Tibial artery (tissue), 4 donors: ENCODE measurements around the gene IL1RAP.

Source experiments
- DNase-seq, 2 donors: peaks; one replicate each; pipeline ENCODE4 v3.0.0-alpha.2; 2019
- H3K27ac ChIP-seq, 2 donors: fragments of 200-600 bp; sonication (generic) in 1 of 2; 1 replicate in 1 of 2; 2 replicates in 1 of 2; pipeline ENCODE4 v1.5.1; 2018 to 2019; ENCODE audit warnings: mild to moderate bottlenecking in 1 of 2
- H3K27me3 ChIP-seq, 2 donors: fragments of 200-600 bp; sonication (generic) in 1 of 2; one replicate each; pipeline versions ENCODE4 v1.5.1 to v1.6.0; 2016 to 2019
- H3K36me3 ChIP-seq, 3 donors: fragments of 200-600 bp; sonication (generic) in 2 of 3; one replicate each; pipeline ENCODE4 v1.5.1; 2016 to 2019; ENCODE audit warnings: mild to moderate bottlenecking in 2 of 3
- H3K4me1 ChIP-seq, 4 donors: fragments of 200-600 bp; sonication (generic) in 2 of 4; 1 replicate in 3 of 4; 2 replicates in 1 of 4; pipeline ENCODE4 v1.5.1; 2016 to 2019
- H3K4me3 ChIP-seq, 2 donors: fragments of 200-600 bp; sonication (generic) in 1 of 2; 1 replicate in 1 of 2; 2 replicates in 1 of 2; pipeline ENCODE4 v1.5.1; 2018 to 2019; ENCODE audit warnings: mild to moderate bottlenecking in 2 of 2
- H3K9me3 ChIP-seq, 3 donors: fragments of 200-600 bp; sonication (generic) in 1 of 3; one replicate each; pipeline ENCODE4 v1.5.1; 2016 to 2019
- intact Hi-C: fragments of 100-400 bp; cut with DNase I; formaldehyde crosslinking; loops from one replicate; pipeline ENCODE4 v1.15.0; 2023; ENCODE audit warnings: low total_unique reads
- TF ChIP-seq, protein P1 (sequence below), 2 experiments: fragments of 200-600 bp in 1 of 2; fragments of 450-650 bp in 1 of 2; IDR thresholded peaks; one replicate each; pipeline ENCODE4 v1.5.1; 2017 to 2019; ENCODE audit warnings: antibody characterized with exemption in 2 of 2, mild to moderate bottlenecking in 1 of 2, moderate library complexity in 1 of 2

Gene IL1RAP

DNA sequence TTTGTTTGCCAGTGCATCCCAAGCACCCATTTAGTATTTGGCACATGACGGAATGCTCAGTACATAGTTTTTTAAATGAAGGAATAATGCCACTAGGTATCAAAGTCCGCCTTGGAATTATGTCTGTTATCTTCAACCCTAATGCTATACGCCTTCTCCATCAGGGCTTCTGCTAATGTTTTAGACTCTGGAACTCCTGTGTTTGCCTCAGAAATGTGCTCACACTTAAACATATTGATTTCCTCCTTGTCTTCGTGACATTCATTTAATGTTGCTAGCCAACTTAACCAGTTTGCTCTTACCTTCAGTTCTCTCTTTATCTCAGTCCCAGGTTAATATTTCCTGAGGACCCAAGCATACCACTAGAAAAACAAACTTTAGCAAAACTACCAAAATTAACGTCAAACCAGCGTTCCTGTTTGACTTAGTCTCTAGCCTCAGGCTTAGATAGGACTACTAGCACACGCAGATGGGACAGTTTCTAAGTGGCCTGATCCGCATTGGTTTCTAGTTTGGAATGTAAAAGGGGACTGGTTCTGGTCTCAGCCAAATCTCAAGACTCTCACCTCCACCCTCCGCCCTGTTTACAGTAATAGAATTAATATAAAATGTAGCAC is 81.4 kb downstream of the IL1RAP start:
- TF ChIP-seq, protein P1, sequence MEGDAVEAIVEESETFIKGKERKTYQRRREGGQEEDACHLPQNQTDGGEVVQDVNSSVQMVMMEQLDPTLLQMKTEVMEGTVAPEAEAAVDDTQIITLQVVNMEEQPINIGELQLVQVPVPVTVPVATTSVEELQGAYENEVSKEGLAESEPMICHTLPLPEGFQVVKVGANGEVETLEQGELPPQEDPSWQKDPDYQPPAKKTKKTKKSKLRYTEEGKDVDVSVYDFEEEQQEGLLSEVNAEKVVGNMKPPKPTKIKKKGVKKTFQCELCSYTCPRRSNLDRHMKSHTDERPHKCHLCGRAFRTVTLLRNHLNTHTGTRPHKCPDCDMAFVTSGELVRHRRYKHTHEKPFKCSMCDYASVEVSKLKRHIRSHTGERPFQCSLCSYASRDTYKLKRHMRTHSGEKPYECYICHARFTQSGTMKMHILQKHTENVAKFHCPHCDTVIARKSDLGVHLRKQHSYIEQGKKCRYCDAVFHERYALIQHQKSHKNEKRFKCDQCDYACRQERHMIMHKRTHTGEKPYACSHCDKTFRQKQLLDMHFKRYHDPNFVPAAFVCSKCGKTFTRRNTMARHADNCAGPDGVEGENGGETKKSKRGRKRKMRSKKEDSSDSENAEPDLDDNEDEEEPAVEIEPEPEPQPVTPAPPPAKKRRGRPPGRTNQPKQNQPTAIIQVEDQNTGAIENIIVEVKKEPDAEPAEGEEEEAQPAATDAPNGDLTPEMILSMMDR (IDR thresholded peaks at IDR 0.05): no peak
- H3K4me3 ChIP-seq: no peak overlapping the region
- no peak overlapping the region for H3K27ac ChIP-seq
- intact Hi-C loops: no loop called here
- H3K4me1 ChIP-seq: no peaks in the 10 kb centered on the region
- no peak for DNase-seq
- H3K27me3 ChIP-seq: no peaks in the 10 kb centered on the region
- no peaks in the 10 kb centered on the region for H3K9me3 ChIP-seq
- H3K36me3 ChIP-seq: no peaks in the 10 kb centered on the region

DNA sequence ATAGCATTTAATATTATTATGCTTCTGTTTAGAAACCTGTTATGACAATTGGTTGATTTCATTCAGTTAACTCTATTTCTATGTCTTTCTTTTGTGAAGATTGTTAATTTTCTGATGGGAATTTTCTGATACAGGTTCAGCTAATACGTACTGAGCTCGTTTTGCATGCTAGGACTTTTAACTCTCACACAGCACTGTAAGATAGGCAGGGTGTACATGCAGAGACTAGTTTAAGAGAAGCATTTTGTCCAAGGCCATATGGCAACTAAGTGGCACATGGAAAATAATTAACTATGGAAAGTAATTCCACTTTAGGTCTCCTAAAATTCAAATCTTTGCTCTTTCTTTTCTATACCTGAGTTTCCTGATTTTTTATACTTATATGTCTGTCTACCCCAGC is 81.9 kb downstream of the IL1RAP start:
- Histone ChIP-seq H3K36me3 (no peaks in the 10 kb centered on the region), H3K27me3 (no peaks in the 10 kb centered on the region), H3K9me3 (no peaks in the 10 kb centered on the region), H3K4me3 (no peak overlapping the region), H3K27ac (no peak overlapping the region), H3K4me1 (no peaks in the 10 kb centered on the region)
- intact Hi-C loops: no loop called here
- TF ChIP-seq, protein P1 (IDR thresholded peaks at IDR 0.05): no peak
- DNase-seq: no peak

DNA sequence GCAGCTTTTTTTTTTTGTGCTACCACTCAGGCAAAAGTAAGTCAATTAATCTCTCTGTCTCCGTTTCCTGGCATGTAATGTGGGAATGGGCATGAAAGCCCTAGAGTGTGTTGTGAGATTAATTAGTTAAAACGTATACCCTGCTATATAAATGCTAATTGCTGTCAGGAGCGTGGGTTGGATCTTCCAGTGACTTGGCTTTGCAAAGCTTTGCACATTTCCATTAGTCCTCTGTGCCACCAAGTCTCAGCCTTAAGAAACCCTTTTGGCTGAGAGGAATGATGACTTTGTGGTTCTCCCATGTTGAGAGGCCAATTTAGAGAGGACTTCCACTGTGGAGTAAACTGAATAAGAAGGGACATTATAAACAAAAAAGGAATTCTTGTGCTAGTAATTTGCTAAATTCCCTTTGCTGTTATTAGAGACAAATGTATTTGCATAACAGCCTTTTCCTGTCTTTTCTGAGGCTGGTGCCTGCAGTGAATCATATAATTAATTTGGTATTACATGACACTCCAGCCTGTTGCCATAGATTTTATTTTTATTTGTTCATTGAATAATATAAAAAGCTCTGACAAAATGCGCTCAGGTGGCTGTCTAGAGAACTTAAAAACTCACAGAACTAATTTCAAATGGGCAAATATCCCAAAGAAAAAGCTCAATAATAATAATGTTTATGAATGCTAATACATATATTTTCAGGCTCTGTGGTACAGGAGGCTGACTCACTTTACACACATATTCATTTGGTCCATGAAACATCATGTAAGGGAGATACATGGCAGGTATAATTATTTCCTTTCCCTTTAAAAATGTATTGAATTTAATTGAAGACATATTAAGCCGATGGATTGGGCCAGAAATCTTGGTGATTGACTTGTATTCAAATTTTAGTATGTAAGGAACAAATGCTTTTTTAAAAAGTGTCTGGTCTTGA is 82.7 kb downstream of the IL1RAP start:
- Histone ChIP-seq H3K27me3 (no peaks in the 10 kb centered on the region), H3K27ac (no peak overlapping the region), H3K4me3 (no peak overlapping the region), H3K36me3 (no peaks in the 10 kb centered on the region), H3K4me1 (no peaks in the 10 kb centered on the region), H3K9me3 (no peaks in the 10 kb centered on the region)
- DNase-seq: no peak
- intact Hi-C loops: no loop called here
- TF ChIP-seq, protein P1 (IDR thresholded peaks at IDR 0.05): no peak

DNA sequence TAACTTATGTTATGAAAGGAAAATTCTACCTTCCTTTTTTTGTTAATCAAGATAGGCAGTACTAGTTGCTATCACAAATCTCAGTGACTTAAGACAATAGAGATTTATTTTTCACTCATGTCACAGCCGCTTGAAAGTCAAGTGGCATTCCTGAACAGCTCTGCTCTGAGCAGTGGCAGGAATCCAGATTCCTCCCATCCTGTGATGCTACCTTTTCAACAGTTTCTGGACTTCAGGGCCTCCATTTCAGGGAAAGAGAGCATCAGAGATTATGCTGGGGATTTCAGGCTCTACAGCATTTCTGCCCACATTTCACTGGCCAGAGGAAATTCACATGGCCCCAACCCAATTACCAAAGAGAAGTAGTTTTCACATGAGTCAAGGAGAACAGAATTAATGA is 83.4 kb downstream of the IL1RAP start:
- intact Hi-C loops: no loop called here
- H3K27ac ChIP-seq: no peak overlapping the region

DNA sequence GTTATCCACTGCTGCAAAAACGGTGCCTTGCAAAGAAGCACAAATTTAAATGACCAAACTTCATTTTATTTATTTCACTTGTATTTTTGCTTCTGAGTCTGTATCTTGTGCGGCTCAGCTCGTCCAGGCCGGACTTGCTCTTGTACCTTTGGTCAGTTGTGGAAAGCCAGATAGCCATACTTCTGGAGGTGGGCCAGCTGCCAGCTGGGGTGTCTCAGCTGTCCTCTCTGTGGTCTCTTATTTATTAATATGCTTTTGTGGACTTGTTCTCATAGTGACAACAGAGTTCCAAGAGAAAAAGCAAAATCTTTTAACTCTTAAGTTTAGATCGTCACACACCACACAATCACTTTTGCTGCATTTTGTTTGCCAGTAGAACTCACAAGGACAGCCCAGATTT is 87.7 kb downstream of the IL1RAP start:
- H3K36me3 ChIP-seq: peaks cover 5 to 13% (median 12%) of the 10 kb centered on the region in 3 donors
- no peak for DNase-seq
- intact Hi-C loops: no loop called here
- H3K4me1 ChIP-seq: no peaks in the 10 kb centered on the region
- TF ChIP-seq, protein P1 (IDR thresholded peaks at IDR 0.05): no peak
- no peak overlapping the region for H3K4me3 ChIP-seq
- H3K9me3 ChIP-seq: no peaks in the 10 kb centered on the region
- no peaks in the 10 kb centered on the region for H3K27me3 ChIP-seq
- no peak overlapping the region for H3K27ac ChIP-seq

More for the DNA sequence above, 83.4 kb downstream of the IL1RAP start:
- H3K27me3 ChIP-seq: no peaks in the 10 kb centered on the region
- TF ChIP-seq, protein P1 (IDR thresholded peaks at IDR 0.05): no peak
- no peaks in the 10 kb centered on the region for H3K36me3 ChIP-seq
- no peaks in the 10 kb centered on the region for H3K9me3 ChIP-seq
- H3K4me3 ChIP-seq: no peak overlapping the region
- no peaks in the 10 kb centered on the region for H3K4me1 ChIP-seq
- no peak for DNase-seq
